ENCODE data around the gene HDAC4. TPM values are rescaled to one million over a fixed set of nuclear protein-coding genes. Genes with fewer than 3 reads are reported as not detected.

Gene HDAC4
- total RNA-seq, 1 donor from 2014 or later, result 29.4 TPM

GRCh38 chr2:239429473-239430350, 28.9 kb upstream of the HDAC4 start:
- DNase-seq (ENCODE audit: low read depth), result no peak

GRCh38 chr2:239425631-239426030, 24.8 kb upstream of the HDAC4 start:
- DNase-seq (ENCODE audit: low read depth), result no peak

- DNase-seq (ENCODE audit: low read depth), result no peak
Measured at GRCh38 chr2:239424337-239425045, 23.7 kb upstream of the HDAC4 start.

- no peak for DNase-seq (ENCODE audit: low read depth)
Measured at GRCh38 chr2:239423551-239423950, 22.7 kb upstream of the HDAC4 start.

GRCh38 chr2:239421851-239422250, 21.0 kb upstream of the HDAC4 start:
- DNase-seq (ENCODE audit: low read depth), result no peak

GRCh38 chr2:239420082-239420481, 19.3 kb upstream of the HDAC4 start:
- DNase-seq (ENCODE audit: low read depth), result no peak

- DNase-seq (ENCODE audit: low read depth), result no peak
Measured at GRCh38 chr2:239418918-239419317, 18.1 kb upstream of the HDAC4 start.

GRCh38 chr2:239412905-239413603, 12.2 kb upstream of the HDAC4 start:
- no peak for DNase-seq (ENCODE audit: low read depth)

GRCh38 chr2:239411549-239412319, 10.9 kb upstream of the HDAC4 start:
- no peak for DNase-seq (ENCODE audit: low read depth)

- DNase-seq (ENCODE audit: low read depth), result no peak
Measured at GRCh38 chr2:239411117-239411516, 10.3 kb upstream of the HDAC4 start.

- no peak for DNase-seq (ENCODE audit: low read depth)
Measured at GRCh38 chr2:239409976-239410375, 9.2 kb upstream of the HDAC4 start.

- DNase-seq (ENCODE audit: low read depth), result no peak
Measured at GRCh38 chr2:239407112-239407511, 6.3 kb upstream of the HDAC4 start.

GRCh38 chr2:239406316-239406995, 5.6 kb upstream of the HDAC4 start:
- no peak for DNase-seq (ENCODE audit: low read depth)

GRCh38 chr2:239405071-239405470, 4.3 kb upstream of the HDAC4 start:
- no peak for DNase-seq (ENCODE audit: low read depth)

- no peak for DNase-seq (ENCODE audit: low read depth)
Measured at GRCh38 chr2:239402666-239403065, 1.8 kb upstream of the HDAC4 start.

GRCh38 chr2:239401881-239402233, 1.0 kb upstream of the HDAC4 start:
- DNase-seq (ENCODE audit: low read depth), result peak; percentile 18

GRCh38 chr2:239401067-239401880, 454 bp upstream of the HDAC4 start:
- DNase-seq (ENCODE audit: low read depth), result peak; percentile 88

- no peak for DNase-seq (ENCODE audit: low read depth)
Measured at GRCh38 chr2:239399921-239400595, 762 bp downstream of the HDAC4 start.

- peak; percentile 20 for DNase-seq (ENCODE audit: low read depth)
Measured at GRCh38 chr2:239399433-239399920, 1.3 kb downstream of the HDAC4 start.

- no peak for DNase-seq (ENCODE audit: low read depth)
Measured at GRCh38 chr2:239398521-239398921, 2.3 kb downstream of the HDAC4 start.
